Duodenal mucosa (tissue), 2 donors: ENCODE data around the gene CPNE8.

Experiments
- H3K27ac ChIP-seq: one replicate; pipeline ENCODE4 v1.7.0; 2013; ENCODE audit warnings: low read depth, low read length
- H3K27me3 ChIP-seq, 2 donors: one replicate each; pipeline ENCODE4 v1.7.0; 2013; ENCODE audit warnings: low read length in 2 of 2, control low read depth in 1 of 2; ENCODE audit not compliant: insufficient read depth in 2 of 2, control insufficient read depth in 1 of 2
- H3K36me3 ChIP-seq, 2 donors: one replicate each; pipeline ENCODE4 v1.7.0; 2013; ENCODE audit warnings: low read length in 2 of 2, control low read depth in 1 of 2; ENCODE audit not compliant: insufficient read depth in 2 of 2, control insufficient read depth in 1 of 2
- H3K4me1 ChIP-seq, 2 donors: one replicate each; pipeline ENCODE4 v1.7.0; 2013; ENCODE audit warnings: low read length in 2 of 2, control low read depth in 1 of 2; ENCODE audit not compliant: insufficient read depth in 2 of 2, control insufficient read depth in 1 of 2
- H3K4me3 ChIP-seq, 2 donors: one replicate each; pipeline ENCODE4 v1.7.0; 2013; ENCODE audit warnings: low read length in 2 of 2, low read depth in 1 of 2
- H3K9ac ChIP-seq, 2 donors: one replicate each; pipeline ENCODE4 v1.7.0; 2013; ENCODE audit warnings: low read length in 2 of 2, low read depth in 1 of 2
- H3K9me3 ChIP-seq, 2 donors: one replicate each; pipeline ENCODE4 v1.7.0; 2013; ENCODE audit warnings: low read length in 2 of 2, control low read depth in 1 of 2; ENCODE audit not compliant: control insufficient read depth in 1 of 2

The CPNE8 gene

DNA sequence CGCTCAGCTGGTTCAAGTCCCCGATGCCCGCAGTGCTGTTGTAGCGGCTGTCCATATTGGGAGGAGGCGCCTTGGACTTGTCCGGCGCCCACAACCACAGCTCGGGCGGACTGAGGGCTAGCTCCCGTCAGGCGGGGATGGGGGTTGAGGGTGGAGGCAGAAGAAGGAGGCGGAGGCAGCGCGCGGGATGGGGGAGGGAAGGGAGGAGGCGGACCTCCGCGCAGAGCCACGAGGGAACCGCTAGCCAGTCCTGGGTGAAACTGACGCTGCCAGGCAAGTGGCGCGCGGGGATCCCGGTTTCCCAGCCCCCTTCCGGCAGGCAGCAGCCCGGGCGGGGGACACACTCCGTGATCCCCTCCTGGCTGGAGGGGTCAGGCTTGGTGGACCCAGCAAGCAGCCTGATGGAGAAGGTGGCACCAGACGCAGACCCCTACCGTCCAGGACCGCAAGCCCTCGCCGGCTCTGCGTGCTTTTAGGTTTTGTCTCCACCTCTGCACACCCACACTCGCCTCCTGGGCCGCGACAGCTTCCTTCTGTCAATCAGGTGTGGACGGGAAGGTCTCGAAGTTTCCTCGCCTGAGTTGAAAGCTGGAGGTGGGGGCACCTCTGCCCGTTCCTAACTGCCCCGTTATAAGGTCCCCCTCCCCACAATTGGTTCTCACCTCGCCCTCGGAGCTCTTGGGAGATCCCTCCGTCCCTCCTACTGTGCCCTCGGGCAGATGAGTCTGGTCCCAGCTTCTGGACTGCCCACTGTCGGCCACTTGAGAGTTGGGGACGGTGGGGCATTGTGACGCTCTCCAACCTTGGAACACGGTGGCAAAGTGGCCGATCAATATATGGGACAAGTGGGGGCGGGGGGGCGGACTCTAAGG lies at the start of gene CPNE8:
CPNE8 (minus strand) TSS at position 112 of the 872 bp plus-strand sequence; CDS start at position 55, 57 bp downstream.
- peak within 1 kb of the TSS; percentile 96 for H3K27ac ChIP-seq
- H3K9ac ChIP-seq, result peak within 1 kb of the TSS; percentile 64 to 66

DNA sequence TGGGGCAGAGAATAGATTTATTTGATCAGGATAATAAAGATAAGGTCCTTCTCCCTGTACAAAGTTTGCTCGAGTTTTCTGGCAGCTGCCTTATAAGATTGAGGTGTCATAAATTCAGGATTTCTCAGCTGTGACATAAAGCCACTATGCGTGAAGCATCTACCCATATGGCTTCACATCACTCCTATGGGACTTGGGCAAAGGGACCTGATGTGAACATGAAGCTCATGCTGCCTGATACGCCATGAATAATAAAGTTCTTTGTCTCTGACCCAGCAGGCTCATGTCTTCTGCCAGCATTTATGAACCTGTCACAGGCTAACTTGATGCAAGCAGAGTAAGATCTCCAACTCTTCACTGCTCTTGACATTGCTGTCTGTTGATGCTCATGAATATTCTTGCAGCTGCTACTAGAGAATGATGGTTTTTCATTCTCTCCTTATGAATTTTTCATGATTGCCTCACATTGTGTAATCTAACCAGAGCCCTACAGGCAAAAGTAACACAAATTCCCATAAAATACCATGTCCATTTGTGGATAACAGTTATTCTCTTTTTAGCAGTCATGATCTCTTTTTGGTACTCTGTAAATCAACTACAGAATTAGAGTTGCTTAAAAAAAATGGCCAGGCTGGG lies 49.0 kb upstream of the CPNE8 start:
- peaks cover 0 to 7% of the 10 kb centered on the region in 2 donors for H3K9me3 ChIP-seq
- H3K4me1 ChIP-seq, result no peaks in the 10 kb centered on the region
- H3K9ac ChIP-seq, result no peak overlapping the region
- H3K4me3 ChIP-seq, result no peak overlapping the region
- no peak overlapping the region for H3K27ac ChIP-seq
- H3K27me3 ChIP-seq, result no peaks in the 10 kb centered on the region
- H3K36me3 ChIP-seq, result no peaks in the 10 kb centered on the region

More for the DNA sequence above, at the start of gene CPNE8:
- H3K36me3 ChIP-seq, result no peaks in the 10 kb centered on the region
- H3K4me1 ChIP-seq, result no peaks in the 10 kb centered on the region
- H3K4me3 ChIP-seq, result peak within 1 kb of the TSS; percentile 79
- no peaks in the 10 kb centered on the region for H3K9me3 ChIP-seq
- no peaks in the 10 kb centered on the region for H3K27me3 ChIP-seq

DNA sequence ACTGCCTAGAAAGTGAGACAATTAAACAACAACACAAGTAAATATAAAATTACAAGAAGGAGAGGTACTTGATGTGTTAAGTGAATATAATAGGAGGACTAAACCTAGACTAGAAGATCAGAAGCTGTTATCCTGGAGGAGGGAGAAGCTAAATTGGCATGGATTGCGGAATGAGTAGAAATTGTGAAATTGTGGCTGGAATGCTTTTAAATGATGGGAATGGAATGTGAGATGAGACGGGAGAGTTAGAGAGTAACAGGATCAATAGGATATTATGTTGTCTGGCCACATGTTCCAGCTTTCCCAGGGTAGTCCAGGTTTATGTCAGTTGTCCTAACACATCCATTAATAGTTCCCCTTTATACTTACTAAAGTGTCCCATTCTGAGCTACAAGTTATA lies 44.0 kb upstream of the CPNE8 start:
- Histone ChIP-seq H3K4me3 (no peak overlapping the region), H3K36me3 (no peaks in the 10 kb centered on the region), H3K9ac (no peak overlapping the region), H3K27ac (no peak overlapping the region), H3K27me3 (no peaks in the 10 kb centered on the region), H3K9me3 (no peaks in the 10 kb centered on the region), H3K4me1 (no peaks in the 10 kb centered on the region)

DNA sequence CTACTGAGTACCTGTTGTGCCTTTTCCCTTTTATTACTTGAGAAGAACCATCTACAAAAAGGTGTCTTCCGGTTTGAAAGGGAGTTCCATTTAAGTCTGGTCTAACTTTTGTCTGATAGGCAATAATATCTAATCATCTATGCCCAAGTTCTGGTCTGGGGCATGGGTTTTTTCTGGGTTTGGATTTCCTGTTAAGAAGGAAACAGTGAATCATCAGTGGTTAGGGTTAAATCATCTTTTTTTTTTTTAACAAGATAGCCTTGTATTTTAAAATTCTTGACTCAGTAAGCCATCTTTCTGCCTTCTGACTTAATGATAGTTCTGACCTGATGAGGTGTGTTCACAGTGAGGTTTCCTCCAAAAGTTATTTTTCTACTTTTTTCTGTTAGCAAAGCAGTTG lies 29.3 kb upstream of the CPNE8 start:
- H3K36me3 ChIP-seq, result no peaks in the 10 kb centered on the region
- H3K27ac ChIP-seq, result no peak overlapping the region
- no peak overlapping the region for H3K4me3 ChIP-seq
- H3K27me3 ChIP-seq, result no peaks in the 10 kb centered on the region
- H3K9me3 ChIP-seq, result peaks cover 4 to 7% of the 10 kb centered on the region in 2 donors
- H3K9ac ChIP-seq, result no peak overlapping the region
- H3K4me1 ChIP-seq, result no peaks in the 10 kb centered on the region

DNA sequence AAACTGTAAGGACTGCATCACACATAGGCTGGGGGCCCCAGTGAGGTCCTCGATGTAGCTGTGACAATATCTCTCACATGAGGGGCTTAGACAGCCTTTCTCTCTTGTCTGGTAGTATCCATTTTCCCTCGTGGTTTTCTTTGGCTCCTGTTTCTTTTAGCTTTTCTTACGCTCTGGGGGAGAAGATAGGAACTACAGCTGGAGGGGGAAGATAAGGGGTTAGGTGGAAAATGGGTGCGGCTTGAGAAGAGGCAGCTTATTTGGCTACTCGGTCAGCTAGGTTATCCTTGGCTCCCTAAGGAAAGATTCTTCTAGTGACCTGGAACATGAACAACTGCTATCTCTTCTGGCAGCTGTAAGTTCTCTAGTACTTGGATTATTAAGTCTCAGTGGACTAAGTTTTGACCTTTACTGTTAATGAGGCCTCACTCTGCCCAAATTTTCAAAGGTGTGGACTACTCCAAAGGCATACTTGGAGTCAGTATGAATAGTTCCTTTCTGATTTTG lies 28.7 kb upstream of the CPNE8 start:
- Histone ChIP-seq H3K36me3 (no peaks in the 10 kb centered on the region), H3K9ac (no peak overlapping the region), H3K4me3 (no peak overlapping the region), H3K4me1 (no peaks in the 10 kb centered on the region), H3K27ac (no peak overlapping the region), H3K27me3 (no peaks in the 10 kb centered on the region), H3K9me3 (peaks cover 4 to 7% of the 10 kb centered on the region in 2 donors)

DNA sequence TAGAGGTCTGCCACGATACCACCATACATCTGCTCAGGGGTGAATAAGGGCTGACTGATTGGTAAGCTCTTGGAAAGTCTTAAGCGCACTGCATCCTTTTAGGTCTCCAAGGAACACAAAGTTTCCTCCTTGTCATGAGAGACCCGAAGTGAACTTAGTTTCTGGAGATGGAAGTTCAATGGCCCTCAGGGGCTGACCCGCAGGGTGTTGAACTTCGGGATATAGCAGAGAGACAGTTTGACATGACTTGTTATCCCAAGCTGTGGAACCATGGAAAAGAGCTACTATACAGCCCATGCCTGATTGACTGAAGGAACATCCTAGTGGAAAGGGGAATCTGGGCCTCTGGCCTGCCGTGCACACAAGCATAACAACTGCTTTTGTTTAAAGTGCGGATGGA lies 26.9 kb upstream of the CPNE8 start:
- Histone ChIP-seq H3K9me3 (peaks cover 2 to 4% of the 10 kb centered on the region in 2 donors), H3K4me3 (no peak overlapping the region), H3K9ac (no peak overlapping the region), H3K27me3 (no peaks in the 10 kb centered on the region), H3K27ac (no peak overlapping the region), H3K36me3 (no peaks in the 10 kb centered on the region), H3K4me1 (no peaks in the 10 kb centered on the region)

DNA sequence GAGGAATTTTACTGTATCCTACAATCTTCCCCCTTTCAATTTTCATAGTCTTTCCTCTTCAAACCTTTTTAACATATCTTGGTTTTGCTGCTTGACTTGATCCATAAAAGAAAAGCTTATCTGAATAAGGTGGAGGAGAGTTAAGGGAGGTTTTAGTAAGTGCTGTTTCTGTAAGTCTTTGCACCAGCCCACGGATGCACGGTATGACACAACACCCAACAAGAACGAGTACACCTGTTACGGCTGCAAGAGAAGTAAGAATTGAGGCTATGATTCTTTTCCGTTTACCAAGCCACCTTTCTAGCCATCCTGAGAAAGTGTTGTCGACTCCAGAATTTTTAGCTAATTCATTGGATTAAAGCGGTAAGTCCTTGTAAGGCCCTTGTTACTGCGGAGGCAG lies 26.1 kb upstream of the CPNE8 start:
- peaks cover 0 to 4% of the 10 kb centered on the region in 2 donors for H3K9me3 ChIP-seq
- H3K27me3 ChIP-seq, result no peaks in the 10 kb centered on the region
- no peak overlapping the region for H3K27ac ChIP-seq
- no peak overlapping the region for H3K9ac ChIP-seq
- H3K4me1 ChIP-seq, result no peaks in the 10 kb centered on the region
- H3K4me3 ChIP-seq, result no peak overlapping the region
- no peaks in the 10 kb centered on the region for H3K36me3 ChIP-seq

DNA sequence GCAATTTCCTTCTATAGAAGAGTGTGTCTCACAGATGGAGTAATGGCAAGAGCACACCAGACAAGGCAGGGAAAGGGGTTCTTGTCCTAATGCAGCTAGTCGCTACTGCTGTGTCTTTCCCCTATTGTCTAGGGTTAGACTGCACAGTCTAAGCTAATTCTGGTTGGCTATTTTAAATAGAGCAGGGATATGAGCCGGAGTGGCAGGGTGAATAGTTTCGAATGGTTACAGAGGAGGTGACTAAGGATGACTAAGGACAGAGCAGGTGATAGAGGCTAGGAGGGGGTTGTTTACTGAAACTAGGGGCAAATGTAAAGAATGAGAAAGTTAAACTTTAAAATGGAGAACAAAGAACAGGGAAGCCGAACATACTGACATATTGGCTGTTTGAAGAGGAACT lies 25.6 kb upstream of the CPNE8 start:
- Histone ChIP-seq H3K36me3 (no peaks in the 10 kb centered on the region), H3K4me1 (no peaks in the 10 kb centered on the region), H3K9me3 (peaks cover 0 to 4% of the 10 kb centered on the region in 2 donors), H3K4me3 (no peak overlapping the region), H3K9ac (no peak overlapping the region), H3K27ac (no peak overlapping the region), H3K27me3 (no peaks in the 10 kb centered on the region)

DNA sequence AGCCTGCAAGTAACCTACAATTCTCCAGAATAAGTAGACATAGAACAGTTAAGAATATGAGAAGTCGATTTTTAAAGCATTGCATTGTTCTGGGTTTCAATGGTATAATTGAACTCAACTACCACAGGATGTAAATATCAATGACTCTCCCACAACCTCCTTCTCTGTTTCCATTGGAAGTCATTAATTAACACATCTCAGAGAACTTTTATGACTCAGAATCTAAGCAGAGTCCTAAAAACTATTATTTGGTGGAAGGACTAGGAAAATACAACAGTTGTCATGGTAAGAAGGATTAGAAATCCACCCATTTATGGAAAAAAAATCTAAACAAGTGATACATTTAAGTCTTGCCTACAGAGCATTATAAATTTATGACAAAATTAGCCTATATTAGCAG lies 21.1 kb upstream of the CPNE8 start:
- Histone ChIP-seq H3K4me3 (no peak overlapping the region), H3K9ac (no peak overlapping the region), H3K4me1 (no peaks in the 10 kb centered on the region), H3K9me3 (peaks cover 0 to 3% of the 10 kb centered on the region in 2 donors), H3K27me3 (no peaks in the 10 kb centered on the region), H3K27ac (no peak overlapping the region), H3K36me3 (no peaks in the 10 kb centered on the region)

DNA sequence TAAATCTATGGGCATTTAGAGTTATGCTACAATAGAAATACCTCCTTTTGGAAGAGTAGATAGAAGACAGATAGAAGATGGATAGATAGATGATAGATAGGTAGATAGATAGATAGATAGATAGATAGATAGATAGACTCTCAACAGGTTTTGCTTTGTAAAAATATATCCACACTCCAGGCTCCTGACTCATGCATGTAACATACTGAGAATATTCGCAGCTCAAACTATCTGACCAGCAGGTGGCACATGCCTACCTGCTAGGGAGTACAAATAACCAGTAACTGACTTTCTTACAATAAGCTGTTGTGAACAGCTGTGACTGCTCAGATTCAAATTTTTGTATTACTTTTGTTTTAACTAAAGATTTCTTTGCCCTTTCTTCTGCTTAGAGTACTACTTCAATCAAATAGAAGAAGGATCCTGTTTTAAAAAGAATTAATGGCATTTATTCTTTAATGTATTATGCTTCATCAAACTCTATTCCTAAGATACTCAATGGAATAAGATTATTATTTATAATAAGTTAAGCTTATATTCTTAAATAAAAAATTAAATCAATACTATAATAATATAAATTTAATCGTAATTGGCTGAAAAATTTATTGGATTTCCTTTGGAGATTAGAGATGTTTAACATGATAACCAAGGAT lies 15.8 kb upstream of the CPNE8 start:
- Histone ChIP-seq H3K9me3 (peaks cover 0 to 3% of the 10 kb centered on the region in 2 donors), H3K36me3 (no peaks in the 10 kb centered on the region), H3K27ac (no peak overlapping the region), H3K4me3 (no peak overlapping the region), H3K9ac (no peak overlapping the region), H3K27me3 (no peaks in the 10 kb centered on the region), H3K4me1 (no peaks in the 10 kb centered on the region)
